Measurements from ENCODE around the gene CACNA1A.

CACNA1A gene

GRCh38 chr19:13337181-13337580, 169.1 kb downstream of the CACNA1A start:
- TF ChIP-seq, protein P1, sequence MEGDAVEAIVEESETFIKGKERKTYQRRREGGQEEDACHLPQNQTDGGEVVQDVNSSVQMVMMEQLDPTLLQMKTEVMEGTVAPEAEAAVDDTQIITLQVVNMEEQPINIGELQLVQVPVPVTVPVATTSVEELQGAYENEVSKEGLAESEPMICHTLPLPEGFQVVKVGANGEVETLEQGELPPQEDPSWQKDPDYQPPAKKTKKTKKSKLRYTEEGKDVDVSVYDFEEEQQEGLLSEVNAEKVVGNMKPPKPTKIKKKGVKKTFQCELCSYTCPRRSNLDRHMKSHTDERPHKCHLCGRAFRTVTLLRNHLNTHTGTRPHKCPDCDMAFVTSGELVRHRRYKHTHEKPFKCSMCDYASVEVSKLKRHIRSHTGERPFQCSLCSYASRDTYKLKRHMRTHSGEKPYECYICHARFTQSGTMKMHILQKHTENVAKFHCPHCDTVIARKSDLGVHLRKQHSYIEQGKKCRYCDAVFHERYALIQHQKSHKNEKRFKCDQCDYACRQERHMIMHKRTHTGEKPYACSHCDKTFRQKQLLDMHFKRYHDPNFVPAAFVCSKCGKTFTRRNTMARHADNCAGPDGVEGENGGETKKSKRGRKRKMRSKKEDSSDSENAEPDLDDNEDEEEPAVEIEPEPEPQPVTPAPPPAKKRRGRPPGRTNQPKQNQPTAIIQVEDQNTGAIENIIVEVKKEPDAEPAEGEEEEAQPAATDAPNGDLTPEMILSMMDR (conservative IDR thresholded peaks at IDR 0.05; ENCODE audit: control insufficient read depth, insufficient read depth, low read depth, low read length), result no peak
- no peak overlapping the region for H3K4me3 ChIP-seq (ENCODE audit: control insufficient read depth, low read depth, low read length)
- no peak for DNase-seq (ENCODE audit: low read depth)

DNA sequence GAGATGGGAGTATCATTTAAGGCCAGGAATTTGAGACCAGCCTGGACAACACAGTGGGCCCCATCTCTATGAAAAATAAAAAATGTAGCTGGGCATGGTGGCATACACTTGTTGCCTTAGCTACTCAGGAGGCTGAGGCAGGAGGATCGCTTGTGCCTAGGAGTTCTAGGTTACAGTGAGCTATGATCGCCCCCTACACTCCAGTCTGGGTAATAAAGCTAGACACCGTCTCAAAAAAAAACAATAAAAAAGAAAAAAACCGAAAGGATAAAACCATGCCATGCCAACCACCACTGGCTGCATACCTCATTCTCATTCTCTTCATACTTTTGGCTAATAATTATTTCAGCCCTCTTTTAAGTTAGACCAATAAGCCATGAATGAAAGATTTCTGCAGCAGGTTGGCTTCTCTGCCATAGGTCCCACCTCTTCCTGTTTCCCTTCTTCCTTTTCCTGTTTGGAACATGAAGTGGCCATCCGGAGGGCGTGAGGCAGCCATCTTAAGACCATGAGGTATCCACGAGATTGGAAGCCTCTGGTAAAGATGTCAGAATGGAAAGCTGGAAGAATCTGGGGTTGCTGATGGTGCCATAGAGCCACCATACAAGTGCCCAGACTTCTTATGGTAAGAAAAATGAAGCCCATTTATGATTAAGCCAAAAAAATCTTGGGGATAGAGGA, 171.3 kb downstream of the CACNA1A start:
- H3K4me3 ChIP-seq (ENCODE audit: control insufficient read depth, low read depth, low read length), result no peak overlapping the region
- TF ChIP-seq, protein P1 (conservative IDR thresholded peaks at IDR 0.05; ENCODE audit: control insufficient read depth, insufficient read depth, low read depth, low read length), result no peak
- DNase-seq (ENCODE audit: low read depth), result no peak

DNA sequence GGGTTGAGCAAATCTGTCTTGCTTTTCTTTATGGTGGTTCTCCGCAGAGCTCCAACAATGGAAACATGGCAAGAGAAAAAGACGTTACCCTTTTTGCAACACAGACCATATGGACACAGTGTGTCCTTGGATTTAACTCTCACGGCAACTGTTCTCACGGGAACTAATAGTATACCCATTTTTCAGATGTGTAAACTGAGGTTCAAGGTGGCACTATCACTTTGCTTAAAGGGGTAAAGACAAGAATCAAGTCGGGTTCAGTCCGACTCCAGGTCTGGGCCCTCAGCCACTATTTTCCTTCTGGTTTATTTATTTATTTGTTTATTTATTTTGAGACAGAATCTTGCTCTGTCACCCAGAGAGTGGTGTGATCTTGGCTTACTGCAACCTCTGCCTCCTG, 176.0 kb downstream of the CACNA1A start:
- TF ChIP-seq, protein P1 (conservative IDR thresholded peaks at IDR 0.05; ENCODE audit: control insufficient read depth, insufficient read depth, low read depth, low read length), result no peak
- DNase-seq (ENCODE audit: low read depth), result no peak
- no peak overlapping the region for H3K4me3 ChIP-seq (ENCODE audit: control insufficient read depth, low read depth, low read length)

- DNase-seq (ENCODE audit: low read depth), result no peak
- TF ChIP-seq, protein P1 (conservative IDR thresholded peaks at IDR 0.05; ENCODE audit: control insufficient read depth, insufficient read depth, low read depth, low read length), result no peak
- no peak overlapping the region for H3K4me3 ChIP-seq (ENCODE audit: control insufficient read depth, low read depth, low read length)
Measured at GRCh38 chr19:13329766-13330165, 176.5 kb downstream of the CACNA1A start.

- H3K4me3 ChIP-seq (ENCODE audit: control insufficient read depth, low read depth, low read length), result no peak overlapping the region
- TF ChIP-seq, protein P1 (conservative IDR thresholded peaks at IDR 0.05; ENCODE audit: control insufficient read depth, insufficient read depth, low read depth, low read length), result no peak
- DNase-seq (ENCODE audit: low read depth), result no peak
Measured at GRCh38 chr19:13328241-13328640, 178.0 kb downstream of the CACNA1A start.

GRCh38 chr19:13319526-13319925, 186.8 kb downstream of the CACNA1A start:
- DNase-seq (ENCODE audit: low read depth), result no peak
- no peak overlapping the region for H3K4me3 ChIP-seq (ENCODE audit: control insufficient read depth, low read depth, low read length)
- TF ChIP-seq, protein P1 (conservative IDR thresholded peaks at IDR 0.05; ENCODE audit: control insufficient read depth, insufficient read depth, low read depth, low read length), result no peak
